Endothelial cell of umbilical vein (primary cell): ENCODE measurements around the gene DKK3.

Experiments used
- CTCF ChIP-seq, 2 donors: IDR thresholded peaks; 1 replicate in 1 of 2; 2 replicates in 1 of 2; pipeline ENCODE4 v1.5.1; 2011; ENCODE audit warnings: low read length in 2 of 2, mild to moderate bottlenecking in 2 of 2, moderate library complexity in 2 of 2, control low read depth in 1 of 2, inconsistent platforms in 1 of 2, low read depth in 1 of 2; ENCODE audit not compliant: insufficient read depth in 1 of 2; ENCODE audit errors: extremely low read depth in 1 of 2
- EZH2 ChIP-seq: IDR thresholded peaks from 2 replicates; pipeline ENCODE4 v1.6.1; 2012; ENCODE audit warnings: borderline replicate concordance, low read depth, mild to moderate bottlenecking, moderate library complexity, low read length, inconsistent platforms; ENCODE audit not compliant: severe bottlenecking
- POLR2A ChIP-seq: IDR thresholded peaks from 2 replicates; pipeline ENCODE4 v1.6.1; 2012; ENCODE audit warnings: low read depth, mild to moderate bottlenecking, control low read depth, low read length

GRCh38 chr11:12051287-12051662, 42.8 kb upstream of the DKK3 start:
- TF ChIP-seq CTCF (IDR thresholded peaks at IDR 0.05; ENCODE audit: extremely low read depth in 1 of 2, insufficient read depth in 1 of 2, low read depth in 1 of 2, low read length in 2 of 2) (no peak), EZH2 (no peak), POLR2A (no peak)
